GM12801 (cell line): ENCODE measurements around the gene UBL7.

Experiments used
- CTCF ChIP-seq: IDR thresholded peaks from one replicate; pipeline ENCODE4 v1.5.1; 2011; ENCODE audit warnings: control low read depth; ENCODE audit not compliant: insufficient read length; ENCODE audit errors: extremely low read depth

Gene UBL7

GRCh38 chr15:74460298-74460697, 662 bp downstream of the UBL7 start:
- no peak for TF ChIP-seq CTCF

- no peak for TF ChIP-seq CTCF
These were observed 2.5 kb downstream of the UBL7 start for GRCh38 chr15:74458473-74458872.

GRCh38 chr15:74454764-74455500, 6.0 kb downstream of the UBL7 start:
- no peak for TF ChIP-seq CTCF

GRCh38 chr15:74453925-74454763, 6.8 kb downstream of the UBL7 start:
- TF ChIP-seq CTCF = no peak

- no peak for TF ChIP-seq CTCF
These were observed 8.8 kb downstream of the UBL7 start for GRCh38 chr15:74451861-74452835.

GRCh38 chr15:74451322-74451721, 9.6 kb downstream of the UBL7 start:
- TF ChIP-seq CTCF = no peak
